ENCODE data around the gene FTCD.
"Not testable (repeated sequence)": the region's sequence is repeated elsewhere in the genome, so short reads cannot be mapped to it uniquely, and the experiment has no call there.

Gene FTCD

GRCh38 chr21:46151989-46152926 is 3.1 kb downstream of the FTCD start:
- FAIRE-seq: no peak

GRCh38 chr21:46151261-46151988 is 4.0 kb downstream of the FTCD start:
- FAIRE-seq: no peak

GRCh38 chr21:46150491-46151121 is 4.8 kb downstream of the FTCD start:
- no peak for FAIRE-seq

GRCh38 chr21:46150073-46150472 is 5.3 kb downstream of the FTCD start:
- FAIRE-seq: no peak

GRCh38 chr21:46149205-46149901 is 6.0 kb downstream of the FTCD start:
- FAIRE-seq: no peak

- FAIRE-seq: no peak
Measured at GRCh38 chr21:46148106-46148505, 7.3 kb downstream of the FTCD start.

GRCh38 chr21:46147429-46147828 is 8.0 kb downstream of the FTCD start:
- not testable (repeated sequence) for FAIRE-seq

- FAIRE-seq: no peak
Measured at GRCh38 chr21:46146856-46147255, 8.5 kb downstream of the FTCD start.

- FAIRE-seq: no peak
Measured at GRCh38 chr21:46145840-46146691, 9.3 kb downstream of the FTCD start.

GRCh38 chr21:46145159-46145839 is 10.1 kb downstream of the FTCD start:
- no peak for FAIRE-seq

- no peak for FAIRE-seq
Measured at GRCh38 chr21:46144464-46145070, 10.8 kb downstream of the FTCD start.

- FAIRE-seq: no peak
Measured at GRCh38 chr21:46142582-46143473, 12.6 kb downstream of the FTCD start.

- FAIRE-seq: no peak
Measured at GRCh38 chr21:46141767-46142581, 13.4 kb downstream of the FTCD start.

- not testable (repeated sequence) for FAIRE-seq
Measured at GRCh38 chr21:46140352-46141003, 14.9 kb downstream of the FTCD start.

GRCh38 chr21:46139686-46140085 is 15.7 kb downstream of the FTCD start:
- FAIRE-seq: no peak

GRCh38 chr21:46138383-46138970 is 16.9 kb downstream of the FTCD start:
- no peak for FAIRE-seq

GRCh38 chr21:46137908-46138307 is 17.5 kb downstream of the FTCD start:
- FAIRE-seq: no peak
